COR-L47 (cell line): ENCODE data around the gene AGER.
"Not testable (repeated sequence)": the region's sequence is repeated elsewhere in the genome, so short reads cannot be mapped to it uniquely, and the experiment has no call there.

Experiments used
- DNase-seq: peaks from one replicate; lab custom pipeline; 2025; lab: John Stamatoyannopoulos, UW

The AGER gene

GRCh38 chr6:32186151-32186840 lies 2.2 kb upstream of the AGER start:
- DNase-seq = not testable (repeated sequence)

GRCh38 chr6:32185681-32186131 lies 1.7 kb upstream of the AGER start:
- not testable (repeated sequence) for DNase-seq

GRCh38 chr6:32183483-32184083 lies 470 bp downstream of the AGER start:
- no peak for DNase-seq

- no peak for DNase-seq
These were observed 1.0 kb downstream of the AGER start for GRCh38 chr6:32183030-32183429.

GRCh38 chr6:32182555-32182981 lies 1.5 kb downstream of the AGER start:
- no peak for DNase-seq

- no peak for DNase-seq
These were observed 2.0 kb downstream of the AGER start for GRCh38 chr6:32181915-32182529.

GRCh38 chr6:32181148-32181702 lies 2.8 kb downstream of the AGER start:
- no peak for DNase-seq

GRCh38 chr6:32179766-32180405 lies 4.2 kb downstream of the AGER start:
- DNase-seq = no peak

GRCh38 chr6:32178547-32179440 lies 5.3 kb downstream of the AGER start:
- DNase-seq = no peak

- peak; percentile 100 for DNase-seq
These were observed 6.1 kb downstream of the AGER start, which contains the start of gene RNF5 for GRCh38 chr6:32177788-32178546. RNF5 (plus strand) TSS chr6:32178405; CDS start chr6:32178512, 107 bp downstream.

- peak; percentile 67 for DNase-seq
These were observed 6.8 kb downstream of the AGER start for GRCh38 chr6:32177183-32177787.

- no peak for DNase-seq
These were observed 7.4 kb downstream of the AGER start for GRCh38 chr6:32176476-32177182.

GRCh38 chr6:32175711-32176475 lies 8.2 kb downstream of the AGER start, which contains the start of gene AGPAT1:
AGPAT1 (minus strand) TSS chr6:32176084; CDS start chr6:32171496, 4,588 bp downstream.
- DNase-seq = peak; percentile 95

- no peak for DNase-seq
These were observed 8.7 kb downstream of the AGER start for GRCh38 chr6:32175322-32175710.

- DNase-seq = no peak
These were observed 9.6 kb downstream of the AGER start for GRCh38 chr6:32174416-32174815.

GRCh38 chr6:32173051-32173727 lies 10.9 kb downstream of the AGER start:
- DNase-seq = no peak

- no peak for DNase-seq
These were observed 12.8 kb downstream of the AGER start for GRCh38 chr6:32171234-32171633.

GRCh38 chr6:32170294-32170693 lies 13.8 kb downstream of the AGER start:
- no peak for DNase-seq
